Activated T-helper 17 cell treated with anti-CD3 and anti-CD28 coated beads, Interleukin-2, amount 50 U/mL, for 72 hours (primary cell): Measurements from ENCODE around the gene AP3D1. TPM values are rescaled to one million over a fixed set of nuclear protein-coding genes. Genes with fewer than 3 reads are reported as not detected.
A peak's percentile ranks its signal among the peaks of the same experiment; 100 is the strongest.

Source experiments
- ATAC-seq: fragments of 150-1000 bp; cut with Tn5 transposase; replicated peaks from 2 replicates; pipeline ENCODE4 v1.10.0; 2021; ENCODE audit warnings: mild to moderate bottlenecking, moderate library complexity
- H3K27ac Mint-ChIP-seq: one replicate; pipeline ENCODE4 v1.8.0; 2022; ENCODE audit warnings: mixed read lengths
- H3K27me3 Mint-ChIP-seq: one replicate; pipeline ENCODE4 v1.8.0; 2022; ENCODE audit warnings: mixed read lengths
- H3K36me3 Mint-ChIP-seq: one replicate; pipeline ENCODE4 v1.8.0; 2022; ENCODE audit warnings: low read depth, mild to moderate bottlenecking, mixed read lengths
- H3K4me1 Mint-ChIP-seq: one replicate; pipeline ENCODE4 v1.8.0; 2022; ENCODE audit warnings: mixed read lengths
- H3K4me3 Mint-ChIP-seq: one replicate; pipeline ENCODE4 v1.8.0; 2022; ENCODE audit warnings: mild to moderate bottlenecking, mixed read lengths
- H3K9me3 Mint-ChIP-seq: one replicate; pipeline ENCODE4 v1.8.0; 2022; ENCODE audit warnings: mixed read lengths
- total RNA-seq, 2 donors: library from RNA; stranded (reverse); gene quantifications; one replicate each; pipeline ENCODE4 v1.2.3, GENCODE V29; 2022

Gene AP3D1
- total RNA-seq, 2 donors from 2014 or later, result 83.6 to 108 TPM

DNA sequence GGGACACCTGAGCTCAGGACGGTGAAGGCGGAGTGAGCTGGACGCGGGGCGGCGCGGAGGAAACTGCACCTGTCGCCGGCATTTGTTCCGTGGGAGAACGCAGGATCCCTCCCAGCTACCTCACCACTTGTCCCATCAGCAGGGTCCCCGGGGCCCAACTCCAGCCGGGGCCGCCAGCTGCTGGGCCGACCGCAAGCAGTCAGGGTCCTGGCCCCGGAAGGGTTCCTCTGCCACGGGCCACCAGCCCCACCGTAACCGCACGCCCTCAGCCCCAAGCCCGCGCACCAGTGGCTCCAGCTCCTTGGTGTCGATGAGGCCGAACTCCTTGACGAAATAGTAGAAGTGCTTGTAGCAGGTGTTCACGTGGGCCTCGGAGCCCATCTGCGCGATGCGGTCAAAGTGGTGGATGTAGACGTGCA is 74.8 kb downstream of the AP3D1 start:
- no peaks in the 10 kb centered on the region for H3K9me3 Mint-ChIP-seq
- H3K4me3 Mint-ChIP-seq, result no peak overlapping the region
- H3K4me1 Mint-ChIP-seq, result no peaks in the 10 kb centered on the region
- no peaks in the 10 kb centered on the region for H3K27me3 Mint-ChIP-seq
- H3K36me3 Mint-ChIP-seq, result peaks cover 100% of the 10 kb centered on the region
- no peak overlapping the region for H3K27ac Mint-ChIP-seq
- ATAC-seq, result no peak

DNA sequence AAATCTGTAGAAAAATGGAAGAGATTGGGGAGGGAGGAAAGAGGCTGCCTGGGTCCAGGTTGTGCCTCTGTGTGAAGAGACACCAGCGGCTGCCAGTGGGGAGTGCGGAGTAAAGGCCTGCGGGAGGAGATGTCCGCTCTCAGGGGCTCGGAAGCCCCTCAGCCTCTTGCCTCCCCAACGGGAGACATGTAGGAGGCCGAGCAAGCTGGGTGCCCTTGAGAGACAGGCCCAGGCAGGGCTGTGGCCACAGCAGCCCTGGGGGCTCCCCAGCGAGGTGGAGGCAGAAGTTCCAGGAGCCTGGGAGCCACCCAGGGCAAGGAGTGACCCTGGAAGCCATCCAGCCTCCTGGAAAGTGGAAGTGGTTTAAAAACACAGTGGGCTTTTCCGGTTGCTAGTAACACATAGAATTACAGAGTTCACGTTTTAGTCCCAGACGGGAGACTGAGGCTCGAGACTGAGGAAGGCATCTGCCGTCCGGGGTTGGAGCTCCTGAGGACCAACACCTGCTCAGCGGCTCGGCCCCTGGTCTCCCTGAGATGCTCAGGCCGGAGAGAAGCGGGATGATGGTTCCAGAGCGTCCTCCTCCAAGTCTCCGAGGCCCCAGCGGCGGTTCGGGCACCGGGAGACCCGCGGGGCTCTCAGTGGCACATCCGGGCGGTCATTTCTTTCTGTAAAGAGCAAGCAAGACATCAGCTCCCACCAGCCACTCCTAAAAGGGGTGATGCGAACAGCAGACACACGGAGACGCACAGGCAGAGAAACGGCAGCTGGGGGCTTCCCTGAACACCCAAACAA is 78.4 kb downstream of the AP3D1 start:
- no peak for ATAC-seq
- no peaks in the 10 kb centered on the region for H3K9me3 Mint-ChIP-seq
- H3K4me1 Mint-ChIP-seq, result peaks cover 4% of the 10 kb centered on the region
- no peaks in the 10 kb centered on the region for H3K27me3 Mint-ChIP-seq
- H3K27ac Mint-ChIP-seq, result peak overlapping the region; percentile 89
- H3K4me3 Mint-ChIP-seq, result peak overlapping the region; percentile 0
- H3K36me3 Mint-ChIP-seq, result peaks cover 97% of the 10 kb centered on the region

DNA sequence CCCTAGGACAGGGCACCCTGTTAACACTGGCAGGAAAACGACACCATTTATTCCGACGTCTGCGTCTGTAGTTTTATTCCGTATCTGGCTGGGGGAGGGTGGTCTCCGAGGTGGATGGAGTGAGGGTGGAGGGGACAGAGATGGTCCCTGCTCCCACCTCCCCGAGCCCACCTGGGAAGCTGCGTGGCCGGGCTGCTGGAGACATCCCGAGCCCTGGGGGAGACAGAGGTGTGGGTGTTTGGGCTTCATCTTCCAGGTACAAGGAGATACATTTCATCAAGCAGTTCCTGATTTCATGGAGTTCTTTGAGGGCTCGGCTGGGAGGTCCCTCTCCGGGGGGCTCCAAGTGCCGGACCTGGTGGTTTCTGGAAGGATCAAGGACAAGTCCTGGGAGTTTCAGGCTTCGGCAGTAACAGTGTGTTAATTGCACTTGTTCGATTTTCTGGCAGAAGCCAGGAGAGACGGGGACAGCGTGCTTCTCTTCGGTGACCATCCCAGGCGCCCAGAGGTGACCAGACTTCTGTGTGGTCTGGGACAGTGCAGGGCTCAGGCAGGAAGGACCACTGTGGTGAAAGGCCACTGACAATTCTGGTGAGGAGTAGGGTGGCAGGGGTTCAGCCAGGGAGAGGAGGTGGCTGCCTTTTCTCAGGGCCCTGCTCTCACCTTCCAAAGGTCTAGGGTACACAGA is 80.2 kb downstream of the AP3D1 start:
- Mint-ChIP-seq H3K27me3 (no peaks in the 10 kb centered on the region), H3K4me1 (peaks cover 4% of the 10 kb centered on the region), H3K36me3 (peaks cover 79% of the 10 kb centered on the region), H3K9me3 (no peaks in the 10 kb centered on the region), H3K27ac (peak overlapping the region; percentile 89), H3K4me3 (peak overlapping the region; percentile 50)
- ATAC-seq, result peak; percentile 20

DNA sequence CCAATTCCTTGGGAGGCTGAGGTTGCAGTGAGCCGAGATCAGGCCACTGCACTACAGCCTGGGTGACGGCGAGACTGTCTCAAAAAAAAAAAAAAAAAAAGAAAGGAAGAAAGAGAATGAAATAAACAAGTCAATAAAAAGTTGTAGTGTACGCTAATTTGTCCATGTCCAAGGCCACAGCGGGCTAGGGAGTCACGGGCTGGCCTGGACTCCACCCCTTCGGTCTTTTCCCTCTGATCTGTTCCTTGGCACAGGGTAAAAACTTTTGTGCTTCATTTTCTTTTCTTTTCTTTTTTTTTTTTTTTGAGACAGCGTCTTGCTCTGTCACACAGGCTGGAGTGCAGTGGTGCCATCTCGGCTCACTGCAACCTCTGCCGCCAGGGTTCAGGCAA is 80.9 kb downstream of the AP3D1 start:
- H3K27ac Mint-ChIP-seq, result peak overlapping the region; percentile 89
- H3K4me3 Mint-ChIP-seq, result no peak overlapping the region
- no peaks in the 10 kb centered on the region for H3K27me3 Mint-ChIP-seq
- ATAC-seq, result no peak
- no peaks in the 10 kb centered on the region for H3K9me3 Mint-ChIP-seq
- peaks cover 72% of the 10 kb centered on the region for H3K36me3 Mint-ChIP-seq
- H3K4me1 Mint-ChIP-seq, result peaks cover 4% of the 10 kb centered on the region

DNA sequence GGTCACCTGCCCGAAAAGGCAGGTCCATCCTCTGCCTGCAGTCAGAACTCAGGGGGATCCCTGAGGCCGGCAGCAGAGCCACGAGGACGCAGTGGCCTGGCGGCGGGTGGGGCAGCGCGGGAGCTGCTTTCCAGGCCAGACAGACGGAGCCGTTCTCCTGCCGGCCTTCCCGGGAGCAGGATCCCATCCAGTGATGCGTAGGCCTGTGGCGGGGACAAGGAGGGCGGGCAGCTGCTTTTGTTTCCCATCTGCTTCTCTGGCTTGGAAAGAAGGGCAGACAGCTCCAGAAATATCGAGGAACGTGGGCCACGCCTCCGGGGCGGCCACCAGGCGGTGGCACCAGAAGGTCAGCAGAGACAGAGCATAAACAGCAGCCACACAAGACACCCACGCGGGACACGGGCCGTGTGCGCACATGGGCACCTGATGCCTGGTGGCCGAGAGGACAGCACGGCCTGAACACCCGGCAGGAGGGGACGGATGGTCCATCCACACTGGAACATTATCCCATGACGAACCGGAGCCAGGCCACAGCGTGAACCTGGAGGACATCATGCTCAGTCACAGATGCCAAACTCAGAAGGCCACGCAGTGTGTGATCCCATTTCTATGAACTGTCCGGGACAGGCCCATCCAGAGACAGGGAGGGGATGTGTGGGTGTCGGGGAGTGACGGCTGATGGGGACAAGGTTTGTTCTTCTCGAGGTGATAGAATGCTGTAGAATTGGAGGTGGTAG is 86.4 kb downstream of the AP3D1 start:
- no peak for ATAC-seq
- no peak overlapping the region for H3K27ac Mint-ChIP-seq
- peaks cover 24% of the 10 kb centered on the region for H3K36me3 Mint-ChIP-seq
- peaks cover 10% of the 10 kb centered on the region for H3K4me1 Mint-ChIP-seq
- no peaks in the 10 kb centered on the region for H3K27me3 Mint-ChIP-seq
- H3K9me3 Mint-ChIP-seq, result no peaks in the 10 kb centered on the region
- no peak overlapping the region for H3K4me3 Mint-ChIP-seq

DNA sequence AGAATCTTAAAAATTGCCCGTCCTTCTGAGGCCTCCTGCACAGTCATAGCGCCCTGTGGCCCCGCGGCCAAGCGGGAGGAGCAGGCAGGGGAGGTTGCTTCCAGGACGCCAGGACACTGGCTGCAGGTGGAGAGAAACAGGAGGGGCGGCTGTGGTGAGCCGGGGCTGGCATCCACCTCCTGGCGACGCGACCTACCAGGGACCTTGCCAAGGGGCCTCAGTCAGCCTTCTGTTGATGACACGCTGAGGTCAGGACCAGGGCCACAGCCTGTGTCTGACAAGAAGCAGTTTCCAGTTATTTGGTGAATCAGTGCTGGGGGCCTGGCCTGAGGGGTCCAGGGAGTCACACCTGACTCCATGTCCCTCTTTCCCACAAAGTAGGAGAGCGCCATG is 87.0 kb downstream of the AP3D1 start:
- Mint-ChIP-seq H3K36me3 (peaks cover 18% of the 10 kb centered on the region), H3K27me3 (no peaks in the 10 kb centered on the region), H3K9me3 (no peaks in the 10 kb centered on the region), H3K4me1 (peaks cover 10% of the 10 kb centered on the region), H3K4me3 (no peak overlapping the region), H3K27ac (no peak overlapping the region)
- no peak for ATAC-seq

DNA sequence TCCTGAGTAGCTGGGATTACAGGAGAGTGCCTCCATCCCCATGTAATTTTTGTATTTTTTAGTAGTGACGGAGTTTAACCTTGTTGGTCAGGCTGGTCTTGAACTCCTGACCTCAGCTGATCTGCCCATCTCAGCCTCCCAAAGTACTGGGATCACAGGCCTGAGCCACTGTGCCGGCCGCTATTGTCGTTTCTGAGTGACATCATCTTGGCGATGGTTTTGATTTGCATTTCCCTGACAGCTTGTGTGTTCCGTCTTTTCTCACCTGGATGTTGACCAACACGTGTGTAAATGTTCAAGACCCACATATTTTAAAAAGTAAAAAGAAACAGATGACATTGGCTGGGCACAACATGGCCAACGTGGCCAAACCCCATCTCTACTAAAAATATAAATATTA is 87.5 kb downstream of the AP3D1 start:
- ATAC-seq, result no peak
- H3K27me3 Mint-ChIP-seq, result no peaks in the 10 kb centered on the region

DNA sequence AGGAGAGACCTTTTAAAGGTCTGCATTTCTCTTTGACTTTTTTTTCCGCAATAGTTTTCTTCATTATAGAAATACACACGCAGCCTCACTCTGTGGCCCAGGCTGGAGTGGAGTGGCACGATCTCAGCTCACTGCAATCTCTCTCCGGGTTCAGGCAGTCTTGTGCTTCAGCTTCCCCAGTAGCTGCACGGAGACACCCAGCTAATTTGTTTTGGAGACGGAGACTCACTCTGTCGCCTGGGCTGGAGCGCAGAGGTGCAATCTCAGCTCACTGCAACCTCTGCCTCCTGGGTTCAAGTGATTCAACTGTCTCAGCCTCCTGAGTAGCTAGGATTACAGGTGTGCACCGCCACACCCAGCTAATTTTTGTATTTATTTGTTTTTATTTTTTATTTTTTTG is 88.6 kb downstream of the AP3D1 start:
- H3K4me1 Mint-ChIP-seq, result peaks cover 10% of the 10 kb centered on the region
- peak overlapping the region; percentile 78 for H3K27ac Mint-ChIP-seq
- no peak for ATAC-seq
- H3K27me3 Mint-ChIP-seq, result no peaks in the 10 kb centered on the region
- H3K4me3 Mint-ChIP-seq, result peak overlapping the region; percentile 96
- H3K36me3 Mint-ChIP-seq, result peaks cover 7% of the 10 kb centered on the region
- no peaks in the 10 kb centered on the region for H3K9me3 Mint-ChIP-seq

More for the DNA sequence above, 87.5 kb downstream of the AP3D1 start:
- peaks cover 13% of the 10 kb centered on the region for H3K36me3 Mint-ChIP-seq
- H3K4me3 Mint-ChIP-seq, result peak overlapping the region; percentile 96
- no peak overlapping the region for H3K27ac Mint-ChIP-seq
- no peaks in the 10 kb centered on the region for H3K9me3 Mint-ChIP-seq
- peaks cover 10% of the 10 kb centered on the region for H3K4me1 Mint-ChIP-seq

DNA sequence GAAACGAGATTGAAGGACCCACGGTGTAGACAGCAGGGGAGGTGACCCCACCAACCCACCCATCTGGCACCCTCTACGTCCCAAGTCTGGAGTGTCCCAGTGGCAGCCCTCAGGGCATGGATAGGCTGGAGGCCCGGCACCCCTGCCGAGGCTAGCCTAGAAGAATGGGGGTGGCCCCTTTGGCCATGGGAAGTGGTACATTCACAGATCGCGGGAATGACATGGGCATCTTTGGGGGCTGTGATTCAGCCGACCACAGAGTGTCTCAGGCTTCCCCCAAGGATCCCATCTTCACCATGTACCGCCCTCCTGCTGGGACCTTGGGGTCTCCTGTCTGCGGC is 89.0 kb downstream of the AP3D1 start:
- H3K4me3 Mint-ChIP-seq, result peak overlapping the region; percentile 96
- no peaks in the 10 kb centered on the region for H3K9me3 Mint-ChIP-seq
- H3K27ac Mint-ChIP-seq, result peak overlapping the region; percentile 78
- H3K27me3 Mint-ChIP-seq, result no peaks in the 10 kb centered on the region
- peaks cover 7% of the 10 kb centered on the region for H3K36me3 Mint-ChIP-seq
- peaks cover 10% of the 10 kb centered on the region for H3K4me1 Mint-ChIP-seq
- ATAC-seq, result no peak

DNA sequence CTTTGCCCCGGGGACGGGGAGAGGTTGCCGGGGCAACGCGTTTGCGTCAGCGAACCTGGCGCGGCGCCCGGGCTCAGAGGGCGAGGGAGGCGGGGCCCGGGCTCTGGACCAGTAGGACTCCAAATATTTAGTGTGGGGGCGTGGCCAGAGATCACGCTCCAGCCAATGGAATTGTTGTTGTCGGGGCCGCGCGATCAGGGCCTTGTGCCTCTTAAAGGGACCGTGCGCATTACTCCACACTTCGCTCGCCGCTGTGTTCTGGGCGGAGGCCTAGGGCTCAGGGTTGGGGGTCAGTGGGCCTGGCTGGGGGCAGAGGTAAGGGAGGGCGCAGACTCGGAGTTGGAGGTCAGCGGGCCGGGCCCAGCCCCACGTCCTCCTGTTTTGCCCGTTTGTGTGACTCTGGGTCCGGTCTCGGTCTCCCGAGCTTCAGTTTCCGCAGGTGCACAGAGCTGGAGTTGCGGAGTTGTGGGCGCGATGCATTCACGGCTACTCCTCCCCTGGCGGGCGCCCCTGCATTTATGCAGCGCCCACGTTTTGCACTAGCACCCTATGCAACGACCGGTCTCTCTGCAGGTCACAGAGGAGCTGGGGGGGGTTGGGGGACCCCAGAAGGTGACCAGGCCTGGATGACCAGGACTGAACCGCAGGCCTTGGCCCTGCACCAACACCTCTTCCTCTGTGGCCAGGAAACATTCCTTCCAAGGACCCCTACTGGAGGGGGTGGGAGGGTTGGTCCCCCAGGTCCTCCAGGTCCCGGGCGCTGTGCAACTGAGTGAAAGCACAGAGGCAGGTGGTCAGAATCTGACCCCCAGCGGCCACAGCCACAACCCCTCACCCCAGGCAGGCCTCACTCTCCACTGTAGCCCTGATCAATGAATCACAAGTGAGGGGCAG is 89.6 kb downstream of the AP3D1 start:
- Mint-ChIP-seq H3K27ac (peak overlapping the region; percentile 78), H3K4me1 (peaks cover 10% of the 10 kb centered on the region), H3K36me3 (peaks cover 7% of the 10 kb centered on the region), H3K9me3 (no peaks in the 10 kb centered on the region), H3K27me3 (no peaks in the 10 kb centered on the region), H3K4me3 (peak overlapping the region; percentile 96)
- ATAC-seq, result peak; percentile 90

DNA sequence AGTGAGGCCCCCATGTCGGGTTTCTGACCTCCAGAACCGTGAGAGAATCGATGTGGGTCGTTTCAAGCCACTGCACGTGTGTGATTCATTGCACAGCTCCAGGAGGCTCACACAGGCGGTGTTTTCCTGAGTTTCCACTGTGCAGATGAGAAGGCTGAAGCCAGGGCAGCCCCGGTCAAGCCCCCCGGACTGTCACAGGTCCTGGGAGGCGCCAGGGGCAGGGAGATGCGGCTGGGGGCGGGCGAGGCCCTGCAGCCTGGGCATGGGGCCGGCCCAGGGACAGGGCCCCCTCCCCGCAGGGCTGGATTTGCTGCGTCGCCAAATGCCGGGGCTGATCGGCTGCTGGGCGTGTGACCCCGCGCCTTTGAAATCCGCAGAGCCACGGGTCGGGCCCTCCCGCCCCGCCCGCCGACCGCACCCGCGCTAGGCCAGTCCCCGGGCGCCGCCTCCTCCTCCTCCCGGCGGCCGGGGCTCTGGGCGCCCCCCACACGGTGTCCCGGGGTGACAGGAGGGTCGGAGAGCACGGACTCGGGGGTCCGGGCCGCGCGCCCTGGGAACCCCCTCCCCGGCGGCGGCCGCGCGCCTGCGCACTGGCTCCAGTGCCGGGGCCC is 90.4 kb downstream of the AP3D1 start:
- Mint-ChIP-seq H3K27ac (peak overlapping the region; percentile 99), H3K4me1 (peaks cover 10% of the 10 kb centered on the region), H3K36me3 (peaks cover 7% of the 10 kb centered on the region), H3K27me3 (no peaks in the 10 kb centered on the region), H3K4me3 (peak overlapping the region; percentile 96), H3K9me3 (no peaks in the 10 kb centered on the region)
- ATAC-seq, result peak; percentile 54

DNA sequence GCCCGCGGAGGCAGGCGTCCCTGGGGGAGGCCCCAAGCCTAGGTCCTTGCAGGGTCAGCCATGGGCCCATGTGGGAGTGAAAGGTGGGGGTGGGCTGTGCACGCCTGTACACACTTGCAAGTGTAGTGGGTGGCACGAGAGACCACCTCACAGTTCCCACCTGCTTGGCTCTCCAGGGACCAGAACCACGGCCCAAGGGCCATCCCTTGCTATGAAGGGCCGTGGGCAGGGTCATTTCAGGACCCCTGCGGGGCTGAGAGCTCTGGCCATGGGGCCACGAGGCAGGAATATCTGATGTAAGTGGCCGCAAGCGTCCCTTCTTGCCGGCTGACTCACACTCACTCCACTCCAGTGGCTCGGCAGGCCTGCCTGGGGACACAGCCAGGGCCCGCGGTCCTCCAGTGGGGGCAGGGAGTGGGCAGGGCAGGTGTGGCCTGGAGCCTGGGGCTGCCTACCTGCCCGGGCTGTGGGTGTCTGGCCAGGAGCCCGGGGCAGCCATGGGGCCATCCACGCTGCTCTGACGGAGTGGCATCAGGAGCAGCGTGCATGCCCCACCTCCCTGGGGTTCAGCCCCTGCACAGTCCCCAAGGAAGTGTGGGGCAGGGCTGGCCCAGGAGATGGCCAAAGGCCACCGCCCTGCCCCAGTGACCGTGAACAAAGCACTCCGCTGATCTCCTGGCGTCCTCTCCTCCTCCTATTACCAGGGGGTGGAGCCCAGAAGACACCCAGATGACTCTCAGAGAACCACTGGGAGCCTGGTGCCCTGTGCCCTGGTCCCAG is 91.8 kb downstream of the AP3D1 start:
- Mint-ChIP-seq H3K4me1 (peaks cover 10% of the 10 kb centered on the region), H3K4me3 (peak overlapping the region; percentile 96), H3K27me3 (no peaks in the 10 kb centered on the region), H3K27ac (peak overlapping the region; percentile 99), H3K9me3 (no peaks in the 10 kb centered on the region), H3K36me3 (peaks cover 7% of the 10 kb centered on the region)
- no peak for ATAC-seq
